HG03064 (cell line): Measurements from ENCODE around the gene SDE2.

Experiments used
- ATAC-seq: cut with Tn5 transposase; IDR thresholded peaks from one replicate; pipeline ENCODE4 v1.9.1; 2021; ENCODE audit warnings: low read depth; ENCODE audit not compliant: unreplicated experiment

The SDE2 gene

DNA sequence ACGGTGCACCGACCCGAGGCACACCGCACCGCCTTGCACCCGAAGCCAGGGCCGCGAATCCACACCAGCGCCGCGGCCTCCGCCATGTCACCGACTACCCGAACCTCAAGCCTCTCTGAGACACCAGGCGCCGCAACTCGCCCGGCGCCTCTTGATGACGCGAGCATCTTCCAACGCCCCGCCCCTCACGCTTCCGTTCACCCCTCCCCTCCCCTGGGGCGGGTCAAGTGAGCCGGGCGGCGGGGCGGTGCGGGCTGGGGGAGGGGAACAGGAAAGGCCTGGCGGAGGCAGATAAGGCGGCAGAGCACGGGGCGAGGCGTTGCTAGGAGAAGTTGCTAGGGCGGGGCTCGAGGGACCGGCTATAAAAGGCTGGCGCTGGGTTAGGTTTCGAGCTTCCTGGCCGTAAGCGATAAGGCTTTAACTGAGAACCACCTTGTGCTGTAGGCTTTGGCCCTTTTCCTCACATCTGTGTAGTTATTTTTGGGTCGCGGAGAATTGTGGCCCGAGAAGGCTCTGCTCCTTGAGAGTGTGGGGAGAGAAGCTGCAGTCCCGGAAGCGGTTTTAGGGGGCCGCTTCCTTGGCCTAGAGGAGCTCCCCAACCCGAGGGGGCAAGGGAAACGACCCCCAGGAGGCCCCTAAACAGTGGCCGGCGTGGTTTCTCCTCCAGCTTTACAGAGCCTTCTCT is at the start of gene SDE2:
SDE2 (minus strand) TSS at position 117 of the 685 bp plus-strand sequence; CDS start at position 86, 31 bp downstream.
- peak; percentile 83 for ATAC-seq

DNA sequence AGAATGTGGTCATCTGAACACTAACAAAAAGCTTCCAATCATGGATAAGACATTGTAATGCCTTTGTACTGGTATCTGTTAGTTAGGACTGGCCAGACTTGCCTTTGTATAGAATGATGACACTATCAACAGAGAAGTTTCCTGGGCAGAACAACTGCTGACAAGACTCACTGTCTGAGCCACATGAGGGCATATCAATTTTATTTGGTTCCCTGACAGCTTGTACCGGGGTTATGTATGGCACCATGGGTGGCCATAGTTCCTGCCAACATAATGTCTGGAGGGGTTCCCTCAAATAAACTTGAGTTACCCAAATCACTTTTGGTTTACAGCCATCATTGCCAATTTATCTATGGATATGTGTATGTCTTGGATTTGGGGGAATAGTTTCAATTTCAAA is 49.7 kb upstream of the SDE2 start:
- no peak for ATAC-seq

DNA sequence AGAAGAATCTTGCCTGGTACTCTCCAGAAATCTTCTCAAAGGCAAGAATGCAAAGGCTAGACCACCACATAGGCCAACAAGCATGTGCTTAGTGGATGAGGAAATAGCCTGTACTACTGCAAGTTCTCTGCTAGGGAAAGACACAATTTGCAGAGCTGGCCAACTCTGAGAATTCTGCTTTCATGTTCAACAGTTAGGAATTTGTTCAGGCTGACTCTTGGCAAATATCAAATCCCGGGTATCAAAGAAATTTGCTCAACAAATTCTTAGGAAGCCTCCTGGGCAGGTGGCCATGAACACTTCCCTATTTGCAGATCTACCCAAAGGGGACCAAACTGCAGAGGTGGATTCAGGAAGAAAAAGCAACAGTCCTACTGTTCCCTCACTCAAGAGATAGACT is 48.4 kb upstream of the SDE2 start:
- ATAC-seq = no peak

DNA sequence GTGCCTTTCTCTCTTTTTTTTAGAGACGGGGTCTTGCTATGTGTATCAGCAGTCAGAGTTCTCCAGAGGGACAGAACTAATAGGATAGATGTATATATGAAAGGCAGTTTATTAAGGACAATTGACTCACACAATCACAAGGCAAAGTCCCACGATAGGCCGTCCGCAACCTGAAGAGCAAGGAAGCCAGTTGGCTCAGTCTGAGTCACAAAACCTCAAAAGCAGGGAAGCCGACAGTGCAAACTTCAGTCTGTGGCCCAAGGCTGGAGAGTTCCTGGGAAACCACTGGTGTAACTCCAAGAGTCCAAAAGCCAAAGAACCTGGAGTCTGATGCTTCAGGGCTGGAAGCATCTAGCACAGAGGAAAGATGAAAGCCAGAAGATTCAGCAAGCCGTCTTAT is 47.1 kb upstream of the SDE2 start:
- ATAC-seq = no peak

DNA sequence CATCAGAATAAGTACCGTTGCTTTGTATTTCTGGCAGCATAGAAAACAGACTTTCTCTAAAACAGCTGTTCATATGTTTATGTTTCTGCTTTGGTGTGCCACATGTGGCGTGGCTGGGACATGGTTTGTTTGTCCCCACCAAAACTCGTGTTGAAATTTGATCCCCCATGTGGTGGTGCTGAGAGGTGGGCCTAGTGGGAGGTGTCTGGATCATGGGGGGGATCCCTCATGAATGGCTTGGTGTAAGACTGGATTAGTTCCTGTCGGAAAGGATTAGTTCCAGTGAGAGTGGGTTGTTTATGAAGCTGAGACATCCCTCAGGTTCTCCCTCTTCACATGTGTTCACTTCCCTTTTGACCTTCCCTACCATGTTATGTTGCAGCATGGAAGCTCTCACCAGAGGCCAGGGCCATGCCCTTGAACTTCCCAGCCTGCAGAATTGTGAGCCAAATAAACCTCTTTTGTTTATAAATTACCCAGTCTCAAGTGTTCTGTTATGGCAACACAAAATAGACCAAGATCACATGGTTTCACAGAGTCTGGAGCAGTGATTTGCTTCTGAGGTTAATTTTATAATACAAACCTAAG is 45.5 kb upstream of the SDE2 start:
- no peak for ATAC-seq

DNA sequence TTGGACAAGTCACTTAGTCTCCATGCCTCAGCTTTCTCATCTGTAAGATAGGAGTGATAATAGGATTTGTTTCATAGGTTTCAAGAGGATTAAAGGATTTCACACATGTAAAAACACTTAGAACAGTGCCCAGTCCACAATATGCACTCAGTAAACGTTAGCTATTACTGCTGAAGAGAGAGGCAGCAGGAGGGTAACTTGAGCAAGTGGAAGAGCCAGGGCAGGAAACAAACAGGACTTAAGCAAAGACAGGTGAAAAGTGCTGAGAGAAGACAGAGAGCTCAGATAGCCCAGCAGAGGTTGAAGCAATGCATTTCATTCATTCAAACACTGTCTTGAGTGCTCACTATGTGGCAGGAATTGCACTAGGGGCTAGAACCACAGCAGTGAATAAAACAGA is 42.3 kb upstream of the SDE2 start:
- ATAC-seq = no peak

DNA sequence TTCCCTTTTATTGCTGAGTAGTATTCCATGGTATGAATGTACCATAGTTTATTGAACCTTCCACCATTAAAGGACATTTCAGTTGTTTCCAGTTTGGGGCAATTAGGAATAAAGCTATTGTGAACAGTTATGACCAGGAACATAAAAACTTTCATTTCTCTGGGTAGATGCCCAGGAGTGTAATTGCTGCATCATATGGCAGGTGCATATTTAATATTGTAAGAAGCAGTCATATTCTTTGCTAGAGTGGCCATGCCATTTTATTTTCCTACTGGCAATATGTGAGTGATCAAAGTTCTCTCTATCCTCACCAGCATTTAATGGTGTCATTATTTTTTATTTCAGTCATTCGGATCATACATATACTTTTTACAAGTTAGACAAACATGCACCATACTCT is 39.5 kb upstream of the SDE2 start:
- no peak for ATAC-seq

DNA sequence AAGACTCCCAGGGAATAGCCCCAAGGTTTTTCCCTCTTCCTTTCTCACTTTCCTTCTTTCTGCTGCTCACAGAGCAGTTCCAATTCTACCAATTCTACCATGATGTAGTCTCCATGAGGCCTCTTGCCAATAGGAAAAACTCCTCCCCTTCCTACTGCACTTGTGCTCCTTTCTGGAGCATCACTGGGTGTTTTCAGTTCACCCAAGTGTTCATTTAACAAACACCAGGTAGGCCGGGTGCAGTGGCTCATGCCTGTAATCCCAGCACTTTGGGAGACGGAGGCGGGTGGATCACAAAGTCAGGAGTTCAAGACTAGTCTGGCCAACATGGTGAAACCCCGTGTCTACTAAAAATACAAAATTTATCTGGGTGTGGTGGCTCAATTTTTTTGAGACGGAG is 36.8 kb upstream of the SDE2 start:
- no peak for ATAC-seq

DNA sequence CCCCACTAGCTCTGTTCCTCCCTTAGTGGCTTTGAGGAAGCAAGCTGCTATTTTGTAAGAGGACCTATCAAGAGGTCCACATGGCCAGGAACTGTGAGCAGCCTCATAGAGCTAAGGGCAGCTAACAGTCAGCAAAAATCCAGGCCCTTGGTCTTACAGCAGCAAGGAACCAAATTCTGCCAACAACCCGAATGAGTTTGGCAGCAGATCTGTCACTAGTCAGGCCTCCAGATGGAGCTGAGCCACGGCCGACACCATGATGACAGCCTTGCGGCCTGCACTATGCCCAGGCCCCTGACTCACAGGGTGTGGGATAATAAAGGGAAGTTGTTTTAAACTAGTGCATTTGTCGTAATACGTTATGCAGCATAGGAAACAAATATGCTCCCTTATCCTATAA is 35.3 kb upstream of the SDE2 start:
- ATAC-seq = no peak

DNA sequence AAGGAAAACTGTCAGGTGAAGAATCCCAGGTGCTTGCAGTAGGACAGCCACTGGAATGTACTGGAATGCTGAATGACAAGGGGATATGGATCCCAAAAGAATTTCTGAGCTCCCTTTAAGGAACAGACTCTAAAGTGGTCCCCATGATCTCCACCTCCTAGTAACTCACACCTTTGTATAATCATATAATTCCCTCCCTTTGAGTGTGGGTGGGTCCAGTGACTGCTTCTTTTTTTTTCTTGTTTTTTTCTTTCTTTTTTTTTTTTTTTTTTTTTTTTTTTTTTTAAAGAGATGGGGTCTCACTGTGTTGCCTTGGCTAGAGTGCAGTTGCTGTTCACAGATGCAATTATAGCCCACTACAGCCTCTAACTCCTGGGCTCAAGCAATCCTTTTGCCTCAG is 34.8 kb upstream of the SDE2 start:
- ATAC-seq = no peak

DNA sequence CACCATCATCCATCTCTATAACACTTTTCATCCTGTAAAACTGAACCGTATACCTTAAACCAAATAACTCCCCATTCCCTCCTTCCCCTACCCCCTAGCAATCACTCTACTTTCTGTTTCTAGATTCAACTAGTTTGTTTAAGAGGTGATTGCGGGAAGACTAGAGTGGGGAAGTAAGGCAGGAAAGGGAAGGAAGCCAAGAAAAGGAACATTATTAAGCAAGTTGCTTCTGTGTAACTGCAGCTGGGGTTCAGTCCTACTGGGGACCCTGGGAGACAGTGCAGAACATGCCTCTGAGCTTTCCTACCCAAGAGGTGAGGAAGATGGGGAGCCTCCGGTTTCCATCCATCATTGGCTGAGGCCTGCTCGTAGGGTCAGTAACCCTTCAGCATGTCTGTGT is 34.4 kb upstream of the SDE2 start:
- ATAC-seq = no peak

DNA sequence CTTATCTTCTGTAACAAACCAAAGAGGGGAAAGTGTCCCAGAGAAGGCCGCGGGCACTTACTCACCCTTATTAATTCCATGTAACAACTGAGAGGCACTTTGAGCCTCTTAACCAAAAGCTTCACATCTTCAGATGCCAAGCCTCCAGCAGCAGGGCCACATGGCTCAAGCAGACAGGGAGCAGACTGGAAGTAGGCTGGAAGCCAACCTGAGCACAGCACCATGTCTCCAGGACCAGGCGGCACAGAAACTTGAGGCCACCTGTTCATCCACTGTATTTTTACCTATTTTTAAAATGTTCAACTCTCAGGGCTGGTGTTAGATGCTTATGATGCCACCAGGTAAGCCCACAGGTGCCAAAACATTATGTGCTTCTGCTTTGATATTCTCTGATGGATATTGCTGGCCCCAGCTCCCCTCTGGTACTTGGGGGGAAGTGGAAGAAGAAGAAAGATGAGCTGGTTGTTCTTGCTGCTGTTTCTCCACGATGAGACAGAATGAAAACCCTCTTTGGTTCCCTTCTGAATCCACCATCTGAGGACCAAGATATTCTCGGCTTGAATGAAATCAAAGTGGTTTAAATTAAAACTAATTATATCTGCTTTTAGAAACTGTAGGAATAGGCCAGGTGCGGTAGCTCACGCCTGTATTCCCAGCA is 30.6 kb upstream of the SDE2 start:
- ATAC-seq = no peak

DNA sequence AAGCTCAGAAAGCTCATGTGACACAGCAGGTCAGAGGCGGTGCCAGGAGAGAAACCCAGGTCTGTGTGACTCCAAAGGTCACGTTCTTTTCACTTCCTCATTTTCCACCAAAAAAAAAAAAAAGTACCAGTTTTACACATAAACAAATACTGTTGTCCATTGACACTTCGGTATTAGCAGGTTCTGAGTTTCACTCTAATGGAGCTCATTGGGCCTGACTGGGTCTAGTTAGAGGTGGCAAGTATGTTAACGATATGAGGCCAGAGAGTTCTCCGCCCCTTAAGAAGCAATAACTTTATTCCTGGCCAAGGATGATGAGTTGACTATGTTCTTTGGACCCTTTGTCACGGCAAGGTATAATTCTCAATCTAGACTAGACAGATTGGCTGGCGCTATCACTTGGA is 30.0 kb upstream of the SDE2 start:
- peak; percentile 76 for ATAC-seq

DNA sequence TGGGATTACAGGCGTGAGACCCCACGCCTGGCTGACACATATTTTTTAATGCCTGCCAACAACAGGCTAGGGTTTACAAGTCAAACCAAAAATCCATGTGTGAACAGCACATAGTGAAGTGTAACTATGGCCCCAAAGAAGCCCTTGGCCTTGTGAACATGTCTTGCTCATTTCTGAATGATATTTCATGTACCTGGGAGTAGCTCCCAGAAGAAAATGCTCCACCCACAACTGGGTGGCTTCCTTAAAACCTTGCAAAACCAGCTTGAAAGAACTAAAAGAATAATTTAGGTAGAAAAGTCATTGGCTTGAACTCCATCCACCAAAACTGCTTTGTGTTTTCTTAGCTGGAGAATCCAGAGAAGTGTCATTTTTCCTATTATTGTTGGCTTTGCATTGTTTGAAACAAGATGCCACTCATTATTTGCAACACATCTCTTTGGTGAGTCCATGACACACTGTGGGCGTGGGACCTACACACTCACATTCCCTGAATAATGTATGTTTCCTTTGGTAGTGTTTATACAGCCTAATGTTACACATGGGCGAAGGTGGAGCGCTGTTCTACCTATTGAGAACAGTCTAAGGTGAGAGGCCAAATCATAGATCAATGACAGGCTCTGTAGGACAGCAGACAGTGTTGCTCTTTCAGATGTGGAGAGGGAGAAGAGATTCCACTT is 28.5 kb upstream of the SDE2 start:
- ATAC-seq = no peak

DNA sequence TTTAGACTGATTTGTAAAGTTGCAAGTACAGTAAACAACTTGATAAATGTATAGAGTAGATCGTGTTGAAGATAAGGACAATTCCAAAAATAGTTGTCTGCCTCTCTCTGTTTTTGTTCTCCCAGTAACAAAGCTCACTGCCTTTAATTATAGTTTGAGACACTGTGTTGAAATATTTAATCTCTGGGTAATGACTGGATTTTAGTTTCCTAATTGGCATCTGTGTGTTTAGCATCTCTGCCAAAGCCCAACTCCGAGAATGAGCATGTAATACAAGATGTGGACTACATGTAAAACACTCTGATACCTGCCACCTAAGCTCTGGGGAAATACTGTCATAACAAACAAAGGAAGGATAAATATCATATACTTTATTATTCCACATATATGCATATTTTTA is 27.7 kb upstream of the SDE2 start:
- no peak for ATAC-seq

DNA sequence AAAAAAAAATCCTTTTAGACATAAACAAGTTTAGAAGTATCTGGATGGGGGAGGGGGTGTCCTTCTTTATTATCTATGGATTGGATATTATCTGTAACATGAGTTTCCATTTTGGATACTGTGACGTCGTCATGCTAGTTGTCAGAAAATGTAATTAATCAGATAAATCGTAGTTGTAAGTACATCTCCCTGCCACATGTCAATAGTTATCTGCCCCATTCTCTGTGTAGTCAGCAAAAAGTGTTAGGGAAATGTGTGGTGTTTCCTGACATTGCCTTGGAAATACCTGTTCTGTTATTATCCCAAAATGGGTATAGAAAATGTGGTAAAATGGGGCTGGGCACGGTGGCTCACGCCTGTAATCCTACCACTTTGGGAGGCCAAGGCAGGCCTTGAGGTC is 24.6 kb upstream of the SDE2 start:
- no peak for ATAC-seq

DNA sequence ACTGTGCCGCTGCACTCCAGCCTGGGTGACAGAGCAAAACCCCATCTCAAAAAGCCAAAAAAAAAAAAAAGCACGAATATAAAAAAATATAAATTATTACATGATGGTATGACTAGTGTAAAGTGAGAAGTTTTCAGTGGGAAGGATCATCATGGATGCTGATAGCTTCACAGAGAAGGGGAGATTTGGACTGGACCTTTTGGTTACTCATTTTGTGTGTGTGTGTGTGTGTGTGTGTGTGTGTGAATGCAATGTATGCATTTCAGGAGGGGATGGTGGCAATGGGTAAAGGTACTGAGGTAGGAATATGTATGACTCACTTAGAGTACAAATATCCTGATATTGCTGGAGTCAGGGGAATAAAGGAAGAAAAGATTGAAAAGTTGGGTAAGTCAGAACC is 22.7 kb upstream of the SDE2 start:
- ATAC-seq = no peak

DNA sequence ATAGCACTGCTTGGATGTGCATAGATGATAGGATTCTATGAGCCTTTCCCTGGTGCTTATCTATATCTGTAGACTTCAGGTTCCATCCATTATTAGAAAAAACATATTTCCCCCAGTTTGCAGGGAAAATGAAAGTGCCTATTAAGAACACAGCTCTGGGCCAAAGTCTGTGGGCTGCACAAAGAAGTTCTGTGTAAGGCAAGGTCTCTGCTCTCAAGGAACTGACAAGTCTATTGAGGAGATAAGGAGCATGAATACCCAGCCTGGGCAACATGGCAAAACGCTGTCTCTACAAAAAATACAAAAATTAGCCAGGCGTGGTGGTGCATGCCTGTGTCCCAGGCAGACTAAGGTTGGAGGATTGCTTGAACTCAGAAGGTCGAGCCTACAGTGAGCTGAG is 22.3 kb upstream of the SDE2 start:
- ATAC-seq = no peak

DNA sequence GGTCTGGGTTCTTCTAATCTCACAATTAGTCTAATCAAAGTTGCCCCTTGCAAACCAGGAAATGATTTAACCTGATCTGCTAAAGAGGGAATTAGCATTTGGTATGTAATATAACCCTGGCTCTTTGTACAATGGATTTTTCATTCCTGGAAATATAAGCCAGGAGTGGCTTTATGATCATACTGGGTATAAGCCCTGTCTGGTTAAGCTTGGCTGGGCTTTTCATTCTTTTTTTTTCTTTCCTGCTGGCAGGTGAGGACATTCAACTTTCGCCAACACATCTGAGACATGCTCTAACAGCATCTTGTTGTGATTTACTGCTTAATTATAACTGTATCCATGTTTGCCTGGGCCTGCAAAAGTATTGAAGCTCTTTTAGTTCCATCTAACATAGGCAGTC is 20.4 kb upstream of the SDE2 start:
- no peak for ATAC-seq

DNA sequence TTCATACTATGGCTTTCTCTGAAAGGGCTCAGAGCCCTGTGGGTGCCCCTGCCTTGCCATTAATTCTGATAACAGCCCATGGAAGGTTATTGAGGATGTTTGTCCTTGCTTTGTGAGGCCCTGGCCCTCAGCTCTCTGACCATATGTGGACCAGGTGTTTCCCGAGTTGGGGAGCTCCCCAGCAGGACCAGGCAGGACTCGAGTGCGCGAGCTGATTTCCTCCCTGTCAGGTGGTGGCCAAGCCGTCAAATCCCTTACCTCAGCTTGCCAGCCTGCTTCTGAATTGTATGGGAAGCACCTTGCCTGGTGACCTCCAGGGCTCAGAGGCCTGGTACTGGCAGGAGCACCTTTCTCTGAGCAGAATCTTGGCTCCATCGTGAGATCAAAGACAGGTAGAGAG is 17.9 kb upstream of the SDE2 start:
- ATAC-seq = no peak

DNA sequence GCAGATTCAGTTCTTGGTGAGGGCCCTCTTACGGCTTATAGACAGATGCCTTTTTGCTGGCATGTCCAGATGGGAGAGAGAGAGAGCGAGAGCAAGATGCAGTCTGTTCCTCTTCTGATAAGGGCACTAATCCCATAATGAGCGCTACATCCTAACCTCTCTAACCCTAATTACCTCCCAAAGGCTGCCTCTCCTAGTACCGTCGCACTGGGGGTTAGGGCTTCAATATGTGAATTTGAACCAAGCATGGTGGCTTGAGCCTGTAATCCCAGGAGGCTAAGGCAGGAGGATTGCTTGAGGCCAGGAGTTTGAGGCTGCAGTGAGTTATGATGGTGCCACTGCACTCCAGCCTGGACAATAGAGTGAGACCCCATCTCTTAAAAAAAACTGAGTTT is 10.5 kb upstream of the SDE2 start:
- no peak for ATAC-seq
